OCI-LY3 (cell line): ENCODE results near the gene FAM98B.

Experiments
- H2AFZ ChIP-seq: fragments of 200-600, 300-600 bp; shearing (Covaris generic); 2 replicates; pipeline ENCODE4 v1.6.0; 2014; ENCODE audit warnings: antibody characterized with exemption, low read depth, low read length
- H3K27ac ChIP-seq: fragments of 200-600, 300-600 bp; sonication (generic); 2 replicates; pipeline ENCODE4 v1.5.1; 2014; ENCODE audit warnings: mild to moderate bottlenecking, low read length, moderate library complexity, mixed read lengths
- H3K27me3 ChIP-seq: fragments of 200-600, 300-600 bp; sonication (generic); 2 replicates; pipeline ENCODE4 v1.6.1; 2014; ENCODE audit warnings: low read depth, low read length, mixed read lengths
- H3K36me3 ChIP-seq: fragments of 200-600, 300-600 bp; sonication (generic); replicated peaks from 2 replicates; pipeline ENCODE3; 2014; ENCODE audit warnings: low read depth, low read length, mixed read lengths
- H3K4me1 ChIP-seq: fragments of 300-600, 200-600 bp; sonication (generic); 2 replicates; pipeline ENCODE4 v1.6.1; 2014; ENCODE audit warnings: low read length, mixed read lengths
- H3K4me2 ChIP-seq: fragments of 200-600, 300-600 bp; sonication (generic); 2 replicates; pipeline ENCODE4 v1.6.1; 2014; ENCODE audit warnings: low read length, mixed read lengths
- H3K4me3 ChIP-seq: fragments of 300-600, 200-600 bp; sonication (generic); 2 replicates; pipeline ENCODE4 v1.5.1; 2014; ENCODE audit warnings: antibody characterized with exemption, mild to moderate bottlenecking, low read length, moderate library complexity
- H3K79me2 ChIP-seq: fragments of 300-600, 200-600 bp; shearing (Covaris generic); 2 replicates; pipeline ENCODE4 v1.6.1; 2014; ENCODE audit warnings: mild to moderate bottlenecking, low read length, mixed read lengths
- H3K9ac ChIP-seq: fragments of 300-600, 200-600 bp; shearing (Covaris generic); 2 replicates; pipeline ENCODE4 v1.6.0; 2014; ENCODE audit warnings: mild to moderate bottlenecking, low read length, moderate library complexity
- H3K9me3 ChIP-seq: fragments of 200-600, 300-600 bp; shearing (Covaris generic); 2 replicates; pipeline ENCODE4 v1.6.1; 2014; ENCODE audit warnings: low read length, mixed read lengths; ENCODE audit not compliant: insufficient read depth
- H4K20me1 ChIP-seq: fragments of 200-600, 300-600 bp; sonication (generic); 2 replicates; pipeline ENCODE4 v1.6.1; 2016; ENCODE audit warnings: low read length, mixed read lengths; ENCODE audit not compliant: insufficient read depth
- CTCF ChIP-seq: fragments of 200-600, 300-600 bp; sonication (generic); IDR thresholded peaks from 2 replicates; pipeline ENCODE4 v1.5.1; 2014; ENCODE audit warnings: antibody characterized with exemption, low read length, low read depth
- EZH2phosphoT487 ChIP-seq: fragments of 200-600 bp; shearing (Covaris generic); IDR thresholded peaks from 2 replicates; pipeline ENCODE4 v1.6.1; 2018; ENCODE audit warnings: antibody characterized with exemption, mixed run types, low read depth

Gene FAM98B

GRCh38 chr15:38471974-38472373 is 18.0 kb downstream of the FAM98B start:
- no peak overlapping the region for H3K27ac ChIP-seq
- H3K79me2 ChIP-seq: peaks cover 34% of the 10 kb centered on the region
- peaks cover 11% of the 10 kb centered on the region for H3K4me1 ChIP-seq
- H4K20me1 ChIP-seq: no peaks in the 10 kb centered on the region
- no peak overlapping the region for H2AFZ ChIP-seq
- H3K27me3 ChIP-seq: no peaks in the 10 kb centered on the region
- no peaks in the 10 kb centered on the region for H3K9me3 ChIP-seq
- TF ChIP-seq EZH2phosphoT487 (no peak), CTCF (no peak)
- peaks cover 54% of the 10 kb centered on the region for H3K36me3 ChIP-seq
- no peak overlapping the region for H3K9ac ChIP-seq
- H3K4me2 ChIP-seq: no peak overlapping the region
- no peak overlapping the region for H3K4me3 ChIP-seq

- peaks cover 54% of the 10 kb centered on the region for H3K36me3 ChIP-seq
Observed at GRCh38 chr15:38474155-38474757, 20.3 kb downstream of the FAM98B start.

GRCh38 chr15:38475361-38475760 is 21.4 kb downstream of the FAM98B start:
- Histone ChIP-seq H3K4me2 (no peak overlapping the region), H3K27me3 (no peaks in the 10 kb centered on the region), H3K79me2 (peaks cover 21% of the 10 kb centered on the region; the same call in 1 of the 2 replicates), H3K9ac (no peak overlapping the region), H3K9me3 (no peaks in the 10 kb centered on the region), H3K4me3 (no peak overlapping the region), H3K27ac (no peak overlapping the region), H3K4me1 (peaks cover 4% of the 10 kb centered on the region; the same call in 1 of the 2 replicates), H2AFZ (no peak overlapping the region), H4K20me1 (no peaks in the 10 kb centered on the region; the same call in 1 of the 2 replicates), H3K36me3 (peaks cover 53% of the 10 kb centered on the region)
- no peak for TF ChIP-seq CTCF
- no peak for TF ChIP-seq EZH2phosphoT487

More at GRCh38 chr15:38474155-38474757, 20.3 kb downstream of the FAM98B start:
- H4K20me1 ChIP-seq: no peaks in the 10 kb centered on the region; the same call in 1 of the 2 replicates
- TF ChIP-seq CTCF (peak; percentile 72), EZH2phosphoT487 (no peak)
- H3K9ac ChIP-seq: no peak overlapping the region
- peaks cover 7% of the 10 kb centered on the region for H3K4me1 ChIP-seq
- peaks cover 24% of the 10 kb centered on the region; the same call in 1 of the 2 replicates for H3K79me2 ChIP-seq
- H3K9me3 ChIP-seq: no peaks in the 10 kb centered on the region
- H3K4me2 ChIP-seq: no peak overlapping the region
- H3K27me3 ChIP-seq: no peaks in the 10 kb centered on the region
- H3K27ac ChIP-seq: no peak overlapping the region
- no peak overlapping the region for H2AFZ ChIP-seq
- no peak overlapping the region for H3K4me3 ChIP-seq

GRCh38 chr15:38476120-38476519 is 22.2 kb downstream of the FAM98B start:
- Histone ChIP-seq H3K4me3 (no peak overlapping the region), H3K9ac (no peak overlapping the region), H3K4me1 (peaks cover 4% of the 10 kb centered on the region; the same call in 1 of the 2 replicates), H3K27me3 (no peaks in the 10 kb centered on the region), H3K9me3 (no peaks in the 10 kb centered on the region), H3K4me2 (no peak overlapping the region), H3K36me3 (peaks cover 50% of the 10 kb centered on the region), H2AFZ (no peak overlapping the region), H3K27ac (no peak overlapping the region), H4K20me1 (no peaks in the 10 kb centered on the region; the same call in 1 of the 2 replicates), H3K79me2 (peaks cover 17% of the 10 kb centered on the region; the same call in 1 of the 2 replicates)
- no peak for TF ChIP-seq EZH2phosphoT487
- TF ChIP-seq CTCF: no peak
